HG02938 (cell line): Measurements from ENCODE around the gene TMEM132D.
"Not testable (repeated sequence)": the region's sequence is repeated elsewhere in the genome, so short reads cannot be mapped to it uniquely, and the experiment has no call there.

Source experiments
- ATAC-seq: cut with Tn5 transposase; IDR thresholded peaks from one replicate; pipeline ENCODE4 v1.9.1; 2021; ENCODE audit warnings: mild to moderate bottlenecking, moderate library complexity; ENCODE audit not compliant: unreplicated experiment

Gene TMEM132D

DNA sequence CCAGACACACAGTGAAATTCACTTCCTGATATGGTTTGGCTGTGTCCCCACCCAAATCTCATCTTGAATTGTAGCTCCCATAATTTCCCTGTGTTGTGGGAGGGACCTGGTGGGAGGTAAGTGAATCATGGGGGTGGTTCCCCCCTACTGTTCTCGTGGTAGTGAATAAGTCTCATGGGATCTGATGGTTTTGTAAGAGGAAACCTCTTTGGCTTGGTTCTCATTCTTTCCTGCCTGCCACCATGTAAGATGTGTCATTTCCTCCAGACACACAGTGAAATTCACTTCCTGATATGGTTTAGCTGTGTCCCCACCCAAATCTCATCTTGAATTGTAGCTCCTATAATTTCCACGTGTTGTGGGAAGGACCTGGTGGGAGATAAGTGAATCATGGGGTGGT lies 354.8 kb downstream of the TMEM132D start:
- not testable (repeated sequence) for ATAC-seq

DNA sequence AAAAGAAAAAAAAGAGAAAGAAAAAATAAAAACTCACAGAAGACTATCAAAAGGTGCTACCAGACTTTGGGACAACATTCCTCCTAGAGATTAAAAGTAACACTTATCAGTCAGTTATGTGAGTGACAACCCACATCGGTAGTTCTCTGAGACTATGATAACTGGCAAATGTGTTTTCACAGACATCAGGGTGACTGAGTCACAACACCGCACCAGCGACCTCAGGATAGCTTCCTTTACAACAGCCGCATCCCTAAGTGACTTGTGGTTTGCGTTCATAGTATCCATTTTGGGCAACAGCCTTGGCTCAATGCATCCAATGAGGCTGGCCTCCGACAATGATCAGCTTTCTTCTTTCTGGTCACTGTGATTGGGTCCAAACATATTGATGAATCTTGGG lies 359.1 kb downstream of the TMEM132D start:
- no peak for ATAC-seq

GRCh38 chr12:129540954-129541353 lies 362.9 kb downstream of the TMEM132D start:
- no peak for ATAC-seq

GRCh38 chr12:129540249-129540648 lies 363.6 kb downstream of the TMEM132D start:
- no peak for ATAC-seq

DNA sequence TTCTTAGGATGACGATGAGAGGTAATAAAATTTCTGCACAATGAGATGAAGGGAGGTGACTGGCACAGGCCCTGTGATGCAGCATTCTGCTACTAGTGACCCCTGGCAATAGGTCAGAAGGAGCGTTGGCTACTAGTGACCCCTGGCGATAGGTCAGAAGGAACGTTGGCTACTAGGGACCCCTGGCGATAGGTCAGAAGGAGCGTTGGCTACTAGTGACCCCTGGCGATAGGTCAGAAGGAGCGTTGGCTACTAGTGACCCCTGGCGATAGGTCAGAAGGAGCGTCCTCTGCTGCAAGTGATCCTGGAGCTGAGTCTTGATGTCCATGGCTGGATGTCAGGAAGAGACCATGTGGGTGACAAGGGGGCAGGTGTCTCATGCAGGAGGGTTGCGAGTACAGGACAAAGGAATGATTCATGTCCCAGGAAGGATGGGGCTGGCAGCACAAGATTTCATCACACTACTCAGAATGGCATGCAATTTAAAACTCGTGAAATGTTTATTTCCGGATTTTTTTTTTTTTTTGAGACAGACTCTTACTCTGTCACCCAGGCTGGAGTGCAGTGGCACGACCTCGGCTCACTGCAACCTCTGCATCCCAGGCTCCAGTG lies 365.0 kb downstream of the TMEM132D start:
- not testable (repeated sequence) for ATAC-seq

GRCh38 chr12:129538137-129538536 lies 365.7 kb downstream of the TMEM132D start:
- ATAC-seq, result no peak

DNA sequence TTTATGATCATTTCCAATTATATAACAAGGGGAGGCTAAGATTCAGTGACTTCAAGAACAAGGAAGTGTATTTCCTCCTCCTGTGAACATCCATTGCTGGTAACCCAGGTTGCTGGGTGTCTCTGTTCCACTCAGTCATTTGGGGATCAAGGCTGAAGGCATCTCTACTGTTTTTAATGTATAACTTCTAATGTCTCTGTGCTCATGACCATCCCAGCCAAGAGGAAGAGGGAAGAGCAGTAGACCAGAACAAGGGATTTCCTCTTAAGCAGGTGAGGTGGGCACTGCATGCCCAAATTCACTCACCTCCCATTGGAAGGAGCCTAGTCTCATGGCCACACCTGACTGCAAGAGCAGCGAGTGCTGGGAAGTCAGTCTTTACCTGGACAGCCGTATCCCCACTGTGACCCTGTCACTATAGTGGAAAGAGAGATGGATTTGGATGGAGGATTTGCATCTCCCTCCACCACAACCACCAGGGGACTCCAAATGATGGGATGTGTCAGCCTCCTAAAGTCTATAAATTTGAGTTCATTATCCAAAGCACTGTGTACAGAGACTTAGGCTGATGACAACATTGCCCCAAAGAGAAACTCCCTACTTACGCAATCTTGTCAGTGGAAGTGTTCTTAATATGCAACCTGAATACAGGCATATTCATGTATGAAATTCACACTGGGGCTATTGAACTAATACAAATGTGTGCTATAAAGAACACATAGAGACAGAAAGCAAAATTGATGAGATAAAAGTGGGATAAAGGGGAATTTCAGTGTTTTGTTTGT lies 368.7 kb downstream of the TMEM132D start:
- no peak for ATAC-seq

DNA sequence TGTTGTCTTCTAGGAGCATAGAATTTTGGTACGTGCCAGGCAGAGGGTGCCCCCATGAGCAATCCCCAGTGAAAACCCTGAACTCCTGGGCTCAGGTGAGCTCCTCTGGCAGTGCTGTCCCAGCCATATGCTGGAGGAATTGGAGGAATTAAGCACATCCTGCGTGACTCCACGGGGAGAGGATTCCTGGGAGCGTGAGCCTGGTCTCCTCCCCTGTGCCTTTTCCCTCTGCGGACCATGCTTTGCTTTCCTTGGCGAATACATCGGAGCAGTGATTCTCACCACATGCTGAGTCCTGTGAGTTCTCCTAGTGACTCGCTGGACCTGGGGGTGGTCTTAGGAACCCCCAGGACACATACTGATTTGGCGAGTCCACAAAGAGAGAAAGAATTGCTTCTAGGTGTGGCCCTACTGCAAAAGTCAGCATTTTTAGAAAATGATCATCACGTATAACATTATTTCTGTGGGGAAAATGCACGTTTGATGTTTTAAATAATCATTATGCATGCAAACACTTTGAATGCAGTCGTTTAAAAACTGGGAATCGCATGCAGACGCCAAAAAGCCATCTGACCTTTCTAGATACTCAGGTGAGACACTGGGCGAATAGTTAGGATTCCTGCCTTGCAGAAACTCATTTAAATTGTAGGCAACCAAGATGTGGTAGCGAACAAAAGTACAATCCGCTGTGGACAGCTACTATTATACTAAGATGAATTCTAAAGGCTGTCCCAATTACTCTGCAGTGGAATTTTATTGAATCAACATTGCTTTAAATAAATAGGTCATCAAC lies 370.9 kb downstream of the TMEM132D start:
- ATAC-seq, result no peak

DNA sequence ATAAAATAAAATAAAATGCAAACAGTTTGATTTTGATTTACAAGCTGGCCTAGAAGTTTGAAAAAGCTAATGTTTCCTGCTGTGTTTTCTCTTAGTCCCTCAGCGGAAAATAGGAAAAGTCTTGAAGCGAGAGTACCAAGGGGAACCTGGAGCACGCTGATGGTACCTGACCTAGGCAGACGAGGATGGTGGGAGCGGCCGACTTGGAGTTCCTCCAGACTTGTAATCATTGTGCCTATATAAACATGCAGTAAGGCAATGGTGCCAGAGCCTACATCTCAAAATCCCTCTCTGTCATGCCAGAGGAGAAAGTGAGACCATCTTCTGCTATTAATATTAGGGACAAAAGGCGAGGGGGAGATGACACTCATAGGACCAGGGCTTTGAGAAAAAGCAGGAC lies 371.7 kb downstream of the TMEM132D start:
- no peak for ATAC-seq

- ATAC-seq, result no peak
These were observed 372.8 kb downstream of the TMEM132D start for GRCh38 chr12:129530984-129531383.

DNA sequence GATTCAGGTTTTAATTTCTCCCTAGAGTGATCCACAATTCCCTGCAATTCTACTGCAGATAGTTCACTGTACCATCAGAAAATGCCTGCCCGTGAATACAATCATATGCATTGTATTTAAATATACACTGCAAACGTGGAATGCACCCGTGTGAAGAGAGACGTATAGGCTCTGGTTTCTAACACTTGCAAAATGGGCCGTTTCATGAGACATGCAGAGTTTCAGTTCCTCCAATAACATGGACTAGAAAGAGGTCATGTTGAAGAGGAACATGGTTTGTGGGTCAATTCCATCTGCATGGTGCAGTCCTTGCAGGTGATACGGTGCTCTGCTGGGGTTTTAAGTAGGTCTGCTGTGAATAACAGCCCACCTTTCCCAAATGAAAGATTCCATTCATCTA lies 373.3 kb downstream of the TMEM132D start:
- no peak for ATAC-seq

- no peak for ATAC-seq
These were observed 376.3 kb downstream of the TMEM132D start for GRCh38 chr12:129527506-129527905.

- ATAC-seq, result no peak
These were observed 380.2 kb downstream of the TMEM132D start for GRCh38 chr12:129523621-129524020.

DNA sequence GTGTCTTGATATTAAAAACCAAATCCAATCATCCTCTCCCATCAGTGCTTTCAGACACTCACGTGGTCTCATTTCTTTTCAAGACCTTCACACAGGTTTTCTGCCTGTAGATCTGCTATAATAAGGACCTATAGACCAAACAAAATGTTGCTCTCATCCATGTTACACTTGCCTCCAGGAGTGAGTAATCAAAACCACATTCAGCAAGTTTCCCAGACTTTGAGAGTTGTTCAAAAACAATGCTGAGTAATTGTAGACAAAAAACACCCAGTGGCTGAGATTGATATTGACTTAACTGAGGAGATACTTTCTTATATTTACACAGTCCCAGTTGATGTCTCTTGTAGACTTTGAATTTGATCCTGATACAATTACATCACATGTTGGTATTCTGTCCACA lies 383.1 kb downstream of the TMEM132D start:
- no peak for ATAC-seq

- ATAC-seq, result no peak
These were observed 400.0 kb downstream of the TMEM132D start for GRCh38 chr12:129503802-129504201.

DNA sequence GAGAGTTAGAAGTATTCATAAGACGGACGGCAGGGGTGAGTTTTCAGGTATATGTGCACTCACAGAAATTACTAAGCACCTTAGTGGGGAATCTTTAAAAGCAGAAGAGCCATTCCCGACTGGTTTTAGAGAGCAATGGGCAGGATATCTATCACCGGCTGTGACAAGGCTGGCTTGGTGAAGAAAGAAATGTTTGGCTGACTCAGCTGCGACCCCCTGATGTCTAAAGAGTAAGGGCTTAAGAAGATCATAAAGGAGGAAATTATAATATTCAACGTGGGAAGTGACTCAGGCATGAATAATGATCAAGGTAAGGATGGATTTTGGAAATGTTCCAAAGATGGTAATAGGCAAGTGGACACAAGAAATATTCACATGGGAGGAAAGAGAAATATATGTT lies 407.6 kb downstream of the TMEM132D start:
- ATAC-seq, result no peak

DNA sequence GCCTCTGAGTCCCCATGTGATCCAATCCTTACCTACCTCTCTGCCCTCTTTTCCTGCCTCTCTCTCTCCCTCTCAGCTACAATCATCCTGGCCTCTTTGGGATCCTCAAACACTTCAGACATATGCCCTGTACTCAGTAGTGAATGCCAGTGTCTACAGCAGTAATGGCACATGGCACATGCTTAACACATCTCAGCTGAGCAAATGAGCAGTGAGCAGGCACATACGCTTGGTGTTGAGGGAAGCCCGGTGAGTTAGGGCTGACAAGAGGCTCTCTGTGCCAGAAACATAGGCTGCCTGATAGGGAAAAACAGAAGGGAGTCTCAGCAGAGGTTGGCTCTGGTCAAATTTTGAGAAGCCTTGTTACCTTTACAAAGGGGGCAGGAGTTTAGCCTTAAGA lies 409.1 kb downstream of the TMEM132D start:
- ATAC-seq, result no peak

- ATAC-seq, result no peak
These were observed 409.6 kb downstream of the TMEM132D start for GRCh38 chr12:129494260-129494659.

DNA sequence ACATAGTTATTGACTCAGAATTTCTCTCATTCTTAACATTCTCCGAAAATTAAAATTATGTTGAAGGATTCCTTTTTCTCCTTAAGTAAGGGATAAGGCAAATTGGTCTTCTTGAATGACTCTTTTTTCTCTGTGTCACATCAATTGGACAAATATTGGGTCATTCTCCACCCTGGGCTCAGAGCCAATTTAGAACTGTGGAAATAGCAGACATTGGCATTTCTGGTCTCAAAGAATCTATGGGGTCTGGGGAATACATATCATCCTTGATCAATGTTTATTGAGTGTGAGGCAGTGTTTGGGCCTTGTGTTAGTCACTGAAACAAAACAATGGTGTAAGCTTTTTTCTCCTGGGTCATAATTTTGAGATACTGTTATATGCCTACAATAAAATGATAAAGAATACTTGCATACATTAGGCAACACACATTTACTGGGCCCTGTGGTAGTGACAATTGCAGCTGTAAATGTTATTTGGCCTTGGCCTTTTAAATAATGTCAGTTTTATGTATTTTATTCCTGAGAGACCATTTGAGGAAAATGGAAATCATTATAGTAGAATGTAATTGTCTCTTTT lies 414.6 kb downstream of the TMEM132D start:
- ATAC-seq, result no peak

DNA sequence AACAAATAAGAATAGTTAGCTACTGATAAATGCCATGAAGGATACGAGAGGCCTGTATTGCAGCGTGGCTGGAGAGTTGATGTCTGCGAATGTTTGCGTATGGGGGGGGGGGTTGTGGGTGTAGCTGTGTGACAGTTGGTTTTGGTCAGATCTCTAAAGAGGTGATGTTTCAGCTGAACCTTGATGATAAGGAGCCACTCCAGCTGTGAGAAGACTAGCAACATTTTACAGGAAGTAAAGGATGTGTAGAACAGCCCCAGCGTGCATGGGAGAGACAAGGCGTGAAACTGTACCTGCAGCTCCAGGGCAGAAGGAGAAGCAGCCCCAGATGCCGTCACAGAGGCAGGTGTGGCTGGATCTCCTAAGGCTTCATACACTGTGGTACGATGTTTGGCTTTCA lies 416.9 kb downstream of the TMEM132D start:
- no peak for ATAC-seq

DNA sequence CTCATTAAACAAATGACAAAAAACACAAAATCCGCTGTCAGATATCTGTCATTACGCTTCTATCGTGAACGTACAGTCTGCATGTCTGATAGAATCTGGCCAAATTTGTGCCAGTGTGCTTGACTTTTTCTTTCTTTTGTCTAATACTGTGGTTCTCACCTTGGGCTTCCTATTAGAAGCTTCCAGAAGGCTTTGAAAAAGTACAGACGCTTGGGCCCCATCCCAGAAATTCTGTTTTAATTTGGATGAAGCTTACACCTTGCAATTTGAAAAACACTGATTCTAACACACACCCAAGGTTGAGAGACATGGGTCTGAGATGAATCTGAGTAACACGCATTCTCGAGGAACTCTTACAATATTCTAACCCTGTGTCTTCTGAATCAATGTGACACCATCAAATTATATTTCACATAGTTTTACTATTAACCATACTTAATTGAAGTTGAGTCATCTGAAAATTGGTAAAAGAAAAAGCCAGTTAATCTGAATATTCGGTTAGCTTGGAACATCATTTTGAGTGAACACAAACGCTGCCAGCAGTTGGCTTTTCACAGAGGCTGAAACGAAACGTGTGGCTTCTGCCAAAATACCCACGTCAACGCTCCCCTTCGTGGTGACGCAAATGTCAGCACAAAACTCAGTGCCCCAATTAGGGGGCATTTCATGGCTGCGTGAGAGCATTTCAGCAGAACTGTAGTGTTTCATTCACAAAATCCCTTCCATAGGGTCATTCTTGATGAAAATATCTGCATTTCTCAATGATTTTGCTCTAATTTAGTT lies 420.5 kb downstream of the TMEM132D start:
- no peak for ATAC-seq
